GM21515 (cell line): ENCODE measurements around the gene SLC19A1.

Experiments used
- ATAC-seq: cut with Tn5 transposase; IDR thresholded peaks from one replicate; pipeline ENCODE4 v1.9.1; 2021; ENCODE audit not compliant: unreplicated experiment

Gene SLC19A1

DNA sequence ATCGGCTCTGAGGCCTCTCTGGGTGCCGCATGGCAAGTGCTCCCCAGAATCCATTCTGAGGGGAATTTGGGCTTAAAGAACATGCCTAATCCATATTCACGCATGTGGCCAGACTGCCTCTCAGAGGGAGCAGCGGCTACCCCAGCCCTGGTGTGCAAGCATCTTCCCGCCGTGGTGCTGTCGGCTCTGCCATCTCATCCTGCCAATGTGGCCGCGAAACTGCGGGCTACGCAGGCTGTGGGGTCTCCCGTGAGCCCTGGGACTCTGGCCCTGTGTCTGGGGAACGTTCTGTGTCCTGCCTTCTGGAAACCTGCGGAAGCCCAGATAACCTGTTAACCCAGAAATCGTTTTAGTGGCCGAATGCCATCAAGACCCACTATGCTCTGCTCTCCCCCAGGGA lies 60.7 kb downstream of the SLC19A1 start:
- no peak for ATAC-seq

DNA sequence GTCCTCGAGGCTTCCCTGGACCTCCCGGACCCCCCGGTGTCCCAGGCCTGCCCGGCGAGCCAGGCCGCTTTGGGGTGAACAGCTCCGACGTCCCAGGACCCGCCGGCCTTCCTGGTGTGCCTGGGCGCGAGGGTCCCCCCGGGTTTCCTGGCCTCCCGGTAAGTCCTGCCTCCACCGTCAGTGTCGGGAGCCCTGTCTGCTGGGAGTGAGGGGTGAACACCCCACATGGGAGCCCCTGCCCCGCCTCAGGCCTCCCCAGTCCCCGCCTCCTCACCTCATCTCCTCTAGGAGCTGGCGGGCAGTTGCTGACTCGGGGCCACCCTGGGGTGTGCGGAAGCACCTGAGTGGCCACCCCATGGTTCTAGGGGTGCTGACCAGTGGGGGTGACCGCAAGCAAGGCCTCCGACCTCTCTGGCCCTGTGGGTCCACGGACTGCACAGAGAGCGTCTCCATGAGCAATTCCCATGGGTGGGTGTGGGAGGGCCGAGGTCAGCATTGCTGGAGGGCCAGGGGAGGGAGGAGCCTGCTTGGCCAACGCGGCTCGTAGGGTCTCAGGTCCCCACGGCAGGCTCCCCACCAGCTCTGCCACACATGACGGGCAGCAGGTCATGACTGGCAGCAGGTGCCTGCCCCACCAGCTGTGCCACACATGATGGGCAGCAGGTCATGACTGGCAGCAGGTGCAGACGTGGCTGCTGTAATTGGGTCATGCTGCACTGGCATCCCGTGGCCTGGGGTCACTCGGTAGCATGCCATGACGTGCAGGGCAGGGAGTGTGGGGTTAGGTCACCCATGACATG lies 61.3 kb downstream of the SLC19A1 start:
- no peak for ATAC-seq

DNA sequence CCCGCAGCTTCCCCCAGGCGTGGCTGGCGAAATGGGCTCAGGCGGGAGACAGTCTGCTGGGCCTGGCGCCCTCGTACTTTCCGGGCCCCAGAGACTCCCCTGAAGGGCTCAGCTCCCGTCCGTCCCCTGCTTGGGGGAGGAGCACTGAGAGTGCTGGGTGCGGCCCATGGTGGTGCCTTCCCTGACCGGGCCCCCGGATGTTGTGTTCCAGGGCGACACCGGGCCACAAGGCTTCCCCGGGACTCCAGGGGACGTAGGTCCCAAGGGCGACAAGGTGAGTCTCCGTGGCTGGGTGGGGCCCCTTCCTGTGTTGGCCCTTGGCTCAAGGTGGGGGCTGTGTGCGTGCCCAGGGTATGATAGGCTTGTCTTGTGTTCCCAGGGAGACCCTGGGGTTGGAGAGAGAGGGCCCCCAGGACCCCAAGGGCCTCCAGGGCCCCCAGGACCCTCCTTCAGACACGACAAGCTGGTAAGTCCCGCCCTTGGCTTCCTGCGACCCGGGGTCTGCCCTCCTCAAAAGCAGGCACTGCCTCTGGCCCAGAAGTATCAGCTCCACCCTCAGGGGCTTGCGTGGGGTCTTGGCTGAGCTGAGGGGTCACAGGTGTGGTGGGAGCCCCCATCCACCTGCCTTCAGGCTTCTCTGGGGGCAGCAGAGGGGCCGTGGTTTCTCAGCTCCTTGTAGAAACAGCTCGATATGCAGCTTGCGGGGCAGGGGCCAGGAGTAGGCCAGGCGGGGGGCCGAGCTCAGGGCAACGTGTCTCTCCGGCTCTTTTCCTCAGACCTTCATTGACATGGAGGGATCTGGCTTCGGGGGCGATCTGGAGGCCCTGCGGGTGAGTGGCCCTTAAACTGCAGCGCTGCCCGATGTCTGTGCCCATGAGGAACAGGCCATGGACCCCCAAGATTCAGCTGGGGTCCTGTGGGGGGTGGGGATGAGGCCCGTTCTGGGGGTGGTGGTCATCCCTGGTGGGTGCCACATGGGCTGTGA lies 62.3 kb downstream of the SLC19A1 start:
- no peak for ATAC-seq

DNA sequence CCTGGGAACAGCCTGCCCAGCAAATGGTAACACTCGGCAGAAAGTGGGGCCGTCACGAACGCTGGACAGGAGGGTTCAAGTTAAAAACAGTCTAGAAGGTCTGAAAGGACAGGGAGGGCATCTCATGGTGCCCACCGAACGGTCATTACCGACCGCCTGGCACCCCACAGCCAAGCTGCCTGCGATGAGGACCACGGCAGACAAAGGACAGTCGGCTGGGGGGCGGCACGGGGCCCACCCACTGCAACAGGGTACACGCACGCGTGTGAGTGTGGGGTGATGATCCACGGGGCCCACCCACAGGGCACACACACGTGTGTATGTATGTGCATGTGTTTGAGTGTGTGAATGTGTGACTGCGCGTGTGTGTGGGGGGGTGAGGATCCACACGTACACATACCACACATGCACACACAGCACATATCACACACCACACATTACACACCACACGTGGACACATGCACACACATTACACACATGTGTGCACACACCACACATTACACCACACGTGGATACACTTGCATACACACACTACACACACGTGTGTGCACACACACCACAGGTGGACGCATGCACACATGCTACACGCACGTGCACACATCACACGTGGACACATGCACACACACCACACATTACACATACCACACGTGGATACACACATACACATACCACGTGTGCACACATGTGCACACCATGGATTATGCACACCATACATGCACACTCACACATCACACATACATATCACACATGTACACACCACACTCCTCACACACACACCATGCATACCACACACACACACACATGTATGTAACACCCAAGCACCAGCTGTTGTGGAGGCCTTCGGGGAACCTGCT lies 63.2 kb downstream of the SLC19A1 start:
- no peak for ATAC-seq

DNA sequence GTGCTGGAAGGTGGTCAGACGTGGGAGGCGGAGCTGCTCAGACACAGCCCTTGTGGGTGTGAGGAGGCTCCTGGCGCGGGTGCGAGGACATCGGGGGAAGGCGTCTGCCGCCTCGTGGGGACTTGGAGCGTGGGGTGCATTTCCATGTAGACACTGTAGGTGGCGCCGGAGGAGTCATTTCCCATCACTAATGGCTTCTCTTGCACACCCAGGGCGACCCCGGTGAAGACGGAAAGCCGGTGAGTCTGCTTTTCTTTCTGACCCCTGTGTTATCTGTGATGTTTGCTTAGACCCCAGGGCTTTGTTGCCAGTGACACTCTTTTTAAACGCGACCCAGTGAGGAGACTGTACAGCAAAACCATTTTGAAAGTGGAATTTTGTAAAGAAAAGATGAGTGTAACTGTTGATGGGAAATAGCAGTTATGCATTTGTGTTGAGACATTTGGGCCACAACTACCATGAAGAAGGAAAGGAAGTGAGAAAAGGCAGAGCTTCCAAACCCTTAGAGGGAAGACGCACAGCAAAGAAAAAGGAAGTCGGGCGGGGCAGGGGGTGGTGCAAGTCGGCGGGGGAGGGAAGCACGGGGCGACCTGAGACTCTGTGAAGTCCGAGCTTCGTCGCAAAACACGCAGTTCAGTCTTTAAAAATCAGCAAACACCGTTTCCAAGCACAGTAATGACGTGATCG lies 64.0 kb downstream of the SLC19A1 start:
- ATAC-seq: no peak

DNA sequence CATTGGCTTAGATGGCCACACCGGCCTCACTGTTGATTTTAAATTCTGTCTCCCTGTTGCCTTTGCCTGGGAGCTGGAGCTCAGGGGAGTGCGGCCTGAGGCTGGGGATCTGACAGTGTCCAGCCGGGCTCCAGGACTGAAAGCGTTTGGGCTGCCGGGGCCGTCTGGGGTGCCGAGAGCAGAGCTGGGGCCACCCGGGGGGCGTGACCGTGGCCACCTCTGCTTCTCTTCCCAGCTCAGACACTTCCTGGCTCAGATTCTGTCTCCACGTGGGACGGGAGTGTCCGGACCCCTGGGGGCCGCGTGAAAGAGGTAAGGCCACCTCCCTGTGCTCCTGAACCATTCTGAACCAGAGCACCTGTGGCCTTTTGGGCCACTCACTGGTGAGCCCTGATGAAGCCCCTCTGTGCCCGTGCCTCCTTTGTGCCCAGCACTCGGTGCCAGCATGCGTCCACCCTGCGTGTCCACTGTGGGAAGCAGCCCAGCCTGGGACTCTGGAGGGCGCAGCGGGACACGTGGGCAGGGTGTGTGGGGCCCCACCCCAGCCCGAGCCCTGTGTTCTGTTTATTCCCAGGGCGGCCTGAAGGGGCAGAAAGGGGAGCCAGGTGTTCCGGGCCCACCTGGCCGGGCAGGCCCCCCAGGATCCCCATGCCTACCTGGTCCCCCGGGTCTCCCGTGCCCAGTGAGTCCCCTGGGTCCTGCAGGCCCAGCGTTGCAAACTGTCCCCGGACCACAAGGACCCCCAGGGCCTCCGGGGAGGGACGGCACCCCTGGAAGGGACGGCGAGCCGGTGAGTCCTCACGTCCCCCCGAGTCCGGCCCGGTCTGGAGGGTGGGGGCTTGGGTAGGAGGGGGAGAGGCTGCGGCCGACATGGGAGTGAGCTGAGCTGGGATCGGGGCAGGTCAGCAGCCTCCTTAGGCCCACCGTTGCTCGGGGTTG lies 64.8 kb downstream of the SLC19A1 start:
- no peak for ATAC-seq

DNA sequence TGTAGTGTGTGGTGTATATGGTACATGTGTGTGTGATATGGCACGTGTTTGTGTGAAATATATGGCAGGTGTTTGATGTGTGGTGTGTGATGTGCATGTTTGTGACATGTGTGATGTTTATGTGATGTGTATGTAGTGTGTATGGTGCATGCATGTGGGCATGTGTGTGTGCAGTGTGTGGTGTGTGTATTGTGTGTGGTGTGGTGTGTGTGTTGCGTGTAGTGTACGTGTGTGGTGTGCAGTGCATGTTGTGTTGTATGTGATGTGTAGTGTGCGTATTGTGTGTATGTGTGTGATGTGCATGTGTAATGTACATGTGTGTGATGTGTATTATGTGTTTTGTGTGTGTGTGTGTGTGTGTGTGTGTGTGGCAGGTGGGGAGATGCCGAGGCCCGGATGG lies 65.7 kb downstream of the SLC19A1 start:
- ATAC-seq: no peak

DNA sequence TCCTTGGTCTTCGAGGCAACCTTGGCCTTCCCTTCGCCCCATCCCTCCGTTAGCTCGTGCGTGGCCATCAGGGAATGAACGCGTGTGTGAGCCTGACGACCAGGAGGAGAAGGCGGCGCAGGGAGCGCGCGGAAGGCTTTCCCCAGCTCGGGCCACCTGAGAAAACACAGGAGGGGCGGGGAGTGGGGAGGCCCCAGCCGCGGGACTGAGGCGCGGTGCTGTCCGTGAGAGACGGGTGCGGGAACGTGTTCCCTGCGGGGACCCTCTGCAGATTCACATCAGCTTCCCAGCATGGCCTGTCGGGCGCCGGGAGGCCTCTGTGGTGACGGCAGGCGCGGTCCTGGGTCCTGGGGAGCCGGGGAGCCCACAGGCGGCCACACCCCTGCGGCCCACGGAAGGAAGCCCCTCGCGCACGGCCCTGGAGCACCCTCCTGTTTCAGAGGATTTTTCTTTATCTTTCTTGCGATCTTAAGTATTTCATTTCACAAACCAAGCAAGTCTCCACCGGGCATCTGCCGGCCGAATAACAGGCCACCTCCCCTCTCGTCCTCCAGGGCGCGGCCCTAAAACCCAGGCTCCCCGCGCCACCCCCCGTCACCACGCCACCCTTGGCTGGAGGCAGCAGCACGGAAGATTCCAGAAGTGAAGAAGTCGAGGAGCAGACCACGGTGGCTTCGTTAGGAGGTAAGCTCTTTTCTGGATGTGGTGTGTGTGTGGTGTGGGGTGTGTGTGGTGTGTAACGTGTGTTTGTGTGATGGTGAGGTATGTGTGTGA lies 66.3 kb downstream of the SLC19A1 start:
- no peak for ATAC-seq

DNA sequence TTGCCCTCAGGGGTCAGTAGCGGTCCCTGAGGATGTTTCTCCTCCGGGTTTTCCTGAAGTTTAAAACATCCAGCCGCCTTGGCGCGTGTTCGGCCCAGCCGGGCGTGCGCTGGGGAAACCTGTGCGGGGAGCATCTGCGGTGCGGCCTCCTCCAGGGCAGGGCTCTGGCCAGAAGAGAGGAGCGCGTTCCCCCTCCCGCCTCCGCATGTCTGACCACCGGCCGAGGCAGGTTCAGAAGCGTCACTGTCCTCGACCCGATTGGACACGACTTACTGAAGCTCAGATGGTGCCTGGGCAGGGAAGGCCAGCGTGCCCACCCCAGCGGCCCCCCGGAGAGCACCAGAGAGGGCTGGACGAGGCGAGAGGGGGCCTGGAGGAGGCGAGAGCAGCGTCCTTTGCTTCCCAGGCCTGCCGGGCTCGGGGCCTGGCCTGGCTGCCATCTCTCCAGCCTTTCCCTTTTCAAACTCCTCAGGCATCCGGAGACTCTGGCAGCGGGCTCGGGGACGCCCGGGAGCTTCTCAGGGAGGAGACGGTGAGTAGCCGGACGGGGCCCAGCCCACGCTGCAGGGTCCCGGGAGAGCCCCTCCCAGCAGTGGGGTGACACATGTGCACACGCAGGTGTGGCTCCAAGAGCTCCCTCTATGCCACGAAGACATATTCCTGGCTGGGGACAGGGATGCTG lies 67.1 kb downstream of the SLC19A1 start:
- no peak for ATAC-seq

DNA sequence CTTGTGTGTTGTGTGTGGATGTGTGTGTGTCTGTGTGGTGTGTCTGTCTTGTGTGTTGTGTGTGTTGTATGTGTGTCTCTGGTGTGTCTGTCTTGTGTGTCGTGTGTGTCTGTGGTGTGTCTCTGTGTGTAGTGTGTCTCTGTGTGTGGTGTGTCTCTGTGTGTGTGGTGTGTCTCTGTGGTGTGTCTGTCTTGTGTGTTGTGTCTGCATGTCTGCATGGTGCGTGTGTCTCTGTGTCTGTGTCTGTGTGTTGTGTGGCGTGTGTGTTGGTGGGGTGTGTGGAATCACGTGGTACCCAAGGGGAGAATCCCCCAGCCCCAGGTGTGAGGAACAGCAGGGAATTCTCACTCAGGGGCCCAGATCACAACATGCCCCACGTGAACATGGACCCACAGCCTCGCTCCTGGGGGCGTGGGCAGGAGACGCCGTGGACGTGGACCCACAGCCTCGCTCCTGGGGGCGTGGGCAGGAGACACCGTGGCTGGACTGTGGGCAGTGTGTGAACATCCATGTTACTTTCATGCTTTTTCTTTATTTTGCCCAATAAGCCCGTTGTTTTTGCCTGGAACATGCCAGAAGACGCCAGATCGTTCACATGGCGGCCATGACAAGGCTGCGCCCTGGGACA lies 67.8 kb downstream of the SLC19A1 start:
- ATAC-seq: no peak

DNA sequence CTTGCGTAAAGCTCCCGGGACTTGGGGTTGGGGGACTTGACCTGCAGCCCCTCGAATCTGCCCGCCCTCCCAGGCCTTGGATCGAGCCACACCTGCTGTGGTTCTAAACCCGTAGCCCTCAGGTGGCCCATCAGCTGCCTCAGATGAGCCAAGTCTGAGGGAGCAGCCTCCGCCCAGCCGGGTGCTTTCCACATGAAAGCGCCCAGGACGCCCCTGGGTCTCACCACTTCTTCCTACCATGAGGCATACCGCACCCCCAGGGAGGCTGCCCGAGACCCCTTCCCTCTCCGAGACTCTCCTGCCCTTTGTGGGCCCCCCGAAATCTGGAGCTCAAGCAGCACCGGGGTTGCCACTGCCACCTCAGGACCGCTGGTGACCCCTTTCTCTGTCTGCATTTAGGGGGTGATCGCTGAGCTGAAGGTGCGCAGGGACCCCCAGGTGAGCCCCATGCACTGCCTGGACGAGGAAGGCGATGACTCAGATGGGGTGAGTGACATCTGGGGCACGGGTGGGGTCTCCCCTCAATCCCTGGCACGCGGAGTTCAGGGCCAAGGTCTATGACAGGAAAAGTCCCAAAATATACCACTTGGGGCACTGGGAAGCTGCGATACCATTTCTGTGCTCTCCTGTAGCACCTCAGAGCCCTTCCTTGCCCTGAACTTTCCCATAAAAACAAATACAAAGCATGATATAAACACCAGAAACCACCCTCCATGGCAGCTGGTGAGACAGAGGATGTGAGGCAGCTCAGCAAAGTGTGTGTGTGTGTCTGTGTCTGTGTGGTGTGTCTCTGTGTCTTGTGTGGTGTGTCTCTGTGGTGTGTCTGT lies 68.5 kb downstream of the SLC19A1 start:
- ATAC-seq: no peak

DNA sequence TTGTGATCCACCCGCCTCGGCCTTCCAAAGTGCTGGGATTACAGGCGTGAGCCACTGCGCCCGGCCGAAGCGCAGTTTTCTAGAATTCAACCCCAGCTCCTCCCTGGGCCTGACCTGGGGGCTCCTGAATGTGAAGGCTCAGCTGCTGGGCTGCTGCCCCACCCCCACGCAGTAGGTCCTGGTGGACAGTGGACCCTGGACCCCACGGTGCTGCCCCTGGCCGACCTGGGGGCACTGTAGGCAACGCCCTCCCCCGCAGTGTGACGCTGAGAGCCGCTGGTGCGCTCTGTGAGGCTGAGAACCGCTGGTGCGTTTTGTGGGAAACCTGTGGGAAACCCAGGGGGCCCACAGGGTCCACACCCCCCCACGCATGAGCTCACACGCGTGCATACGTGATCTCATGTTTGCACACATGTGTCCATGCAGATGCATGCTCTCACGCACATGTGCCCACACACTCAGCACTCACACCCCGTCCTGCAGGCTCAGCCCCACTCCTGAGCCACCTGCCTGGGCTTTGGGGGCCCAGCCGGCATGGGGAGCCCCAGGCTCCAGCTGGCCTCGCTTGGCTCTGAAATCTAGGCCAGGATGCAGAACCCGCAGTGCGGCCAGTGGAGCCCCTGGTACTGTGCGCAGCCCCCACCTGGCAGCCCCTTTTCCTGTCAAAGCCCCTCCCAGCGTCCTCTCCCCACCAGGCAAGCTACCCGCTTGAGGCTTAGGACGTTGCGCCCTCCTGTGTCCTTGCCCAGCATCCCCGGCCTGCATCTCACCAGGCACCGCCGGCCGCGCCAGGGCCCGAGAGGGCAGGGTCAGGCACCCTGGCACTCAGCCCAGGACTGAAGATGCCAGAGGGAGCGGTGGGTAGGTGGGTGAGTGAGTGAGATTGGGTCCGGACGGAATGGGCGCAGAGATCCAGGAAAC lies 69.5 kb downstream of the SLC19A1 start:
- no peak for ATAC-seq

DNA sequence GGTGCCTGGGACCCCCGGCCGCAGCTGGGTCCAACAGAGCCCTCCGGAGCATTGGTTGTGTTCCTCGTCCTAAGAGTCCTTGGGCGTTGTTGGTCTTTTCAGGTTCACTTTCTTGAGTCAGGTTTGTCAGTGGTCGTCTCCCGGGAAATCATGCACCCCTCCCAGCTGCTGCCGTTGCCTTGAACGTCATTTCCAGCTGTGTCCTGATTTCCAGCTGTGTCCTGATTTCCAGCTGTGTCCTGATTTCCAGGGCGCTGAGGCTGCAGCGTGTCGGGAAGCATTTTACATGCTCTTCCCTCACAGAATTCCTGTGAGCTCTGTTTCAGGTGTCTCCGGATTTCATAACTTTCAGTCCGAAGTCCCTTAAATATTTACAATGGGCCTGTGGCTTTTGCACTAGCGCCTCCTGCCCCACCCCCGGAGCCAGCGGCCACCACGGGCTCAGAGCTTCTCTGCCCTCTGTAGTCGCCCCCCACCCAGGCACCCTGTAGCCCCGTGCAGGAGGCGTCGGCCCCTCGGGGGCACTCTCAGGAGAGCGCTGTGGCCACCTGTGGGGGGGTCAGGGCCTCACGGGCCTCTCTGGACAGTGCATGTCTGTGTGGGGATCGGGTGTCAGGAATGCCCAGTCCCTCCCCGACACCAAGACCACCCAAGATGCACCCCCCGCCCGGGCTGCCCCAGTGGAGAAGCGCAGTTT lies 70.6 kb downstream of the SLC19A1 start:
- ATAC-seq: no peak

DNA sequence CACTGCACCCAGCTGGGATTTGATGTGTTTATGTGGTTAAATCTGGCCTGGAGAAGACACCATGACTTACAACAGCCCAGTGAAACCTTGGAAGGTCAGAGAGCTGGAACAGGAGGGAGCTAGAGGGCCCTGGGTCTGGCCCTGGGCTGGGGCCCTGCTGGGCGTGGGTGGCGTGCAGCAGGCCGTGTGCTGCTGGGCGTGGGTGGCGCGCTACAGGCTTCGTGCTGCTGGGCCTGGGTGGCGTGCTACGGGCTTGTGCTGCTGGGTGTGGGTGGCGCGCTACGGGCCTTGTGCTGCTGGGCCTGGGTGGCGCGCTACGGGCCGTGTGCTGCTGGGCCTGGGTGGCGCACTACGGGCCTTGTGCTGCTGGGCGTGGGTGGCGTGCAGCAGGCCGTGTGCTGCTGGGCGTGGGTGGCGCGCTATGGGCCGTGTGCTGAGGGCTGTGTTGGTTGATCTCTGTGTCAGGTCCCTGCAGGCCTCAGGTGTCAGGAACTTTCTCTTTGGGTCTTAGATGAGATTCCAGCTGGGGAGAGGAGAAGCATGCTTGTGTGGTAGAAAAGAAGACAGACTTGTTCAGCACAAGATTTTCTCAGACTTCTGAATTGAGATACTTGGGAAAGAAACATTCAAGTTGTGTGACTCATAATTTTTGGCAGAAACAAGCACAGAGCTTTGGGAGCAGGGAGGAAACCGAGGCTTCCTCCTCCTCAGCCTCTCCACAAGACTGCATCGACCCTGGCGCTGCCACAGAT lies 71.3 kb downstream of the SLC19A1 start:
- ATAC-seq: no peak
